HEK293 (cell line): ENCODE results near the gene AMBRA1.

ENCODE experiments used
- CTCF ChIA-PET: fragments of 350-600 bp; formaldehyde crosslinking; extraction: SDS; loops from one replicate; lab custom pipeline; 2021; ENCODE audit warnings: antibody characterized with exemption; lab: Yijun Ruan, JAX
- POLR2A ChIA-PET: fragments of 300-600 bp; formaldehyde crosslinking; extraction: SDS; loops from one replicate; lab custom pipeline; 2020; ENCODE audit warnings: antibody characterized with exemption, inconsistent platforms; lab: Yijun Ruan, JAX
- H3K27ac ChIP-seq: fragments of 200-500 bp; sonication (Bioruptor generic); 2 replicates; pipeline ENCODE4 v1.5.1; 2014; ENCODE audit warnings: low read depth, low read length, control low read depth, inconsistent platforms; ENCODE audit errors: extremely low read depth
- H3K36me3 ChIP-seq, 2 experiments: fragments of 200-500 bp in 1 of 2; sonication (Bioruptor generic) in 1 of 2; 1 replicate in 1 of 2; 2 replicates in 1 of 2; pipeline ENCODE4 v1.5.1; 2014 to 2017; ENCODE audit warnings: inconsistent platforms in 2 of 2, low read length in 2 of 2; ENCODE audit not compliant: control insufficient read depth in 2 of 2, insufficient read depth in 1 of 2
- H3K4me1 ChIP-seq: fragments of 200-500 bp; sonication (Bioruptor generic); 2 replicates; pipeline ENCODE4 v1.5.1; 2014; ENCODE audit warnings: mild to moderate bottlenecking, low read length, inconsistent platforms; ENCODE audit not compliant: control insufficient read depth, insufficient read depth
- H3K4me3 ChIP-seq: 2 replicates; pipeline ENCODE4 v1.5.1; 2011; ENCODE audit warnings: low read depth, mild to moderate bottlenecking, control low read depth, low read length, moderate library complexity
- H3K9me3 ChIP-seq: fragments of 200-500 bp; sonication (Bioruptor generic); 2 replicates; pipeline ENCODE4 v1.5.1; 2014; ENCODE audit warnings: low read depth, low read length, inconsistent platforms; ENCODE audit not compliant: control insufficient read depth, insufficient read depth
- GLIS1 ChIP-seq: fragments of 450-650 bp; formaldehyde crosslinking; IDR thresholded peaks from 2 replicates; pipeline ENCODE4 v1.5.1; 2016; ENCODE audit warnings: missing biosample characterization, missing genetic modification characterization
- MYNN ChIP-seq: fragments of 450-650 bp; formaldehyde crosslinking; IDR thresholded peaks from 2 replicates; pipeline ENCODE4 v1.5.1; 2016; ENCODE audit warnings: missing biosample characterization, missing genetic modification characterization, borderline replicate concordance
- REPIN1 ChIP-seq: fragments of 450-650 bp; formaldehyde crosslinking; IDR thresholded peaks from 2 replicates; pipeline ENCODE4 v1.5.1; 2017; ENCODE audit warnings: missing biosample characterization, missing genetic modification characterization, low read depth
- YY2 ChIP-seq: fragments of 450-650 bp; formaldehyde crosslinking; IDR thresholded peaks from 2 replicates; pipeline ENCODE4 v1.5.1; 2016; ENCODE audit warnings: missing biosample characterization, missing genetic modification characterization
- ZBTB20 ChIP-seq: fragments of 450-650 bp; formaldehyde crosslinking; IDR thresholded peaks from 2 replicates; pipeline ENCODE4 v1.5.1; 2016; ENCODE audit warnings: missing biosample characterization, missing genetic modification characterization
- ZBTB48 ChIP-seq: fragments of 450-650 bp; formaldehyde crosslinking; IDR thresholded peaks from 2 replicates; pipeline ENCODE4 v1.5.1; 2016; ENCODE audit warnings: missing biosample characterization, missing genetic modification characterization
- ZFP69B ChIP-seq: fragments of 450-650 bp; formaldehyde crosslinking; IDR thresholded peaks from 2 replicates; pipeline ENCODE4 v1.5.1; 2016; ENCODE audit warnings: missing biosample characterization, missing genetic modification characterization
- ZNF2 ChIP-seq: fragments of 450-650 bp; formaldehyde crosslinking; IDR thresholded peaks from 2 replicates; pipeline ENCODE4 v1.5.1; 2016; ENCODE audit warnings: missing biosample characterization, missing genetic modification characterization
- ZNF221 ChIP-seq: fragments of 450-650 bp; formaldehyde crosslinking; IDR thresholded peaks from 2 replicates; pipeline ENCODE4 v1.5.1; 2017; ENCODE audit warnings: missing biosample characterization, missing genetic modification characterization, borderline replicate concordance
- ZNF341 ChIP-seq: fragments of 450-650 bp; formaldehyde crosslinking; IDR thresholded peaks from 2 replicates; pipeline ENCODE4; 2016; ENCODE audit warnings: low read depth, missing biosample characterization, missing genetic modification characterization
- ZNF354C ChIP-seq: fragments of 450-650 bp; formaldehyde crosslinking; IDR thresholded peaks from 2 replicates; pipeline ENCODE4 v1.5.1; 2016; ENCODE audit warnings: missing biosample characterization, missing genetic modification characterization, low read depth, borderline replicate concordance
- ZNF416 ChIP-seq: fragments of 450-650 bp; formaldehyde crosslinking; IDR thresholded peaks from 2 replicates; pipeline ENCODE4 v1.5.1; 2016; ENCODE audit warnings: missing biosample characterization, missing genetic modification characterization
- ZNF473 ChIP-seq: fragments of 450-650 bp; formaldehyde crosslinking; IDR thresholded peaks from 2 replicates; pipeline ENCODE4 v1.5.1; 2017; ENCODE audit warnings: missing biosample characterization, missing genetic modification characterization
- ZNF530 ChIP-seq: fragments of 450-650 bp; formaldehyde crosslinking; IDR thresholded peaks from 2 replicates; pipeline ENCODE4 v1.5.1; 2016; ENCODE audit warnings: low read depth, missing biosample characterization, missing genetic modification characterization
- ZNF544 ChIP-seq: fragments of 450-650 bp; formaldehyde crosslinking; IDR thresholded peaks from 2 replicates; pipeline ENCODE4 v1.5.0; 2017; ENCODE audit warnings: missing biosample characterization, missing genetic modification characterization
- ZNF548 ChIP-seq: fragments of 450-650 bp; formaldehyde crosslinking; IDR thresholded peaks from 2 replicates; pipeline ENCODE4 v1.5.1; 2016; ENCODE audit warnings: missing biosample characterization, missing genetic modification characterization
- ZNF626 ChIP-seq: fragments of 450-650 bp; sonication (Bioruptor Pico); formaldehyde crosslinking; IDR thresholded peaks from 2 replicates; pipeline ENCODE4 v1.5.1; 2018; ENCODE audit warnings: missing biosample characterization, missing genetic modification characterization, inconsistent platforms
- ZNF658 ChIP-seq: fragments of 450-650 bp; formaldehyde crosslinking; IDR thresholded peaks from 2 replicates; pipeline ENCODE4; 2016; ENCODE audit warnings: missing biosample characterization, missing genetic modification characterization
- ZNF707 ChIP-seq: fragments of 450-650 bp; formaldehyde crosslinking; IDR thresholded peaks from 2 replicates; pipeline ENCODE4 v1.5.1; 2016; ENCODE audit warnings: missing biosample characterization, missing genetic modification characterization
- ZNF768 ChIP-seq: fragments of 450-650 bp; formaldehyde crosslinking; IDR thresholded peaks from 2 replicates; pipeline ENCODE4 v1.5.1; 2018; ENCODE audit warnings: missing biosample characterization, mild to moderate bottlenecking, missing genetic modification characterization
- ZNF792 ChIP-seq: fragments of 450-650 bp; formaldehyde crosslinking; IDR thresholded peaks from 2 replicates; pipeline ENCODE4 v1.5.1; 2016; ENCODE audit warnings: missing biosample characterization, missing genetic modification characterization
- ZNF843 ChIP-seq: fragments of 450-650 bp; formaldehyde crosslinking; IDR thresholded peaks from 2 replicates; pipeline ENCODE4 v1.5.1; 2016; ENCODE audit warnings: missing biosample characterization, missing genetic modification characterization
- TF ChIP-seq, protein P1 (sequence below): fragments of 450-650 bp; formaldehyde crosslinking; IDR thresholded peaks from 2 replicates; pipeline ENCODE4 v1.5.1; 2016; ENCODE audit warnings: missing biosample characterization, missing genetic modification characterization
- TF ChIP-seq, protein P2 (sequence below): fragments of 450-650 bp; formaldehyde crosslinking; IDR thresholded peaks from 2 replicates; pipeline ENCODE4 v1.5.1; 2016; ENCODE audit warnings: missing biosample characterization, missing genetic modification characterization
- TF ChIP-seq, protein P3 (sequence below): fragments of 450-650 bp; formaldehyde crosslinking; IDR thresholded peaks from 2 replicates; pipeline ENCODE4 v1.5.1; 2016; ENCODE audit warnings: missing biosample characterization, missing genetic modification characterization
- TF ChIP-seq, protein P4 (sequence below): fragments of 450-650 bp; formaldehyde crosslinking; conservative IDR thresholded peaks from 2 replicates; pipeline ENCODE4 v1.5.1; 2016; ENCODE audit warnings: low read depth, missing biosample characterization, missing genetic modification characterization

AMBRA1 gene

DNA sequence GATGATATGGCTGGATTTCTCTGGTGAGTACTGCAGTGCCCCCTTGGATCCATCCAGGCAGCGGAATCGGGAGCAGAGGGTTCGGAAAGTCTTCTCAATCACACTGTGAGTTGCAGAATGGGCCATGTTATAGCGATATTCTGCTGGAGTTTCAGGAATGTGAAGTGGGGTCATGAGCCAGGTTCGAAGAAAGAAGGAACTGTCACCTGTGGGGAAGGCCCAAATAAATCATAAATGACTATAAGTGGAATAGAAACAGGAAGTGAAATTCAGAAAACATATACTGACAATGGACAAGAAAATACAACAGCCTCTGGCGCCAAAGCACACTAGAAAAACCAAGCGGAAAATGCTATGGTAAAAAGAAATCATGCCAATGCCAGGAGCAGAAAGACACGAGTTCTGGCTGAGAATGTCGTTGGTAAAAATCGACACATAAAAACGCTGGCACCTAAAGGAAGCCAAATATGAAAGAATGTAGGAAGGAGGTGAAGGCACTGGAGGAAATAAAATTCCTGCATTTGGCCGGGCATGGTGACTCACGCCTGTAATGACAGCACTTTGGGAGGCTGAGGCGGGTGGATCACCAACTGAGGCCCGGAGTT lies 10.0 kb upstream of the AMBRA1 start:
- H3K9me3 ChIP-seq = no peaks in the 10 kb centered on the region
- TF ChIP-seq ZNF768 (tag by site-specific recombination) (no peak), ZNF843 (tag by site-specific recombination) (no peak), ZNF221 (tag by site-specific recombination) (no peak), ZBTB20 (no peak), ZBTB48 (no peak), ZNF530 (no peak), ZNF341 (tag by site-specific recombination) (no peak), ZNF792 (tag by site-specific recombination) (no peak), ZNF2 (tag by site-specific recombination) (no peak), MYNN (tag by site-specific recombination) (no peak), ZNF548 (tag by site-specific recombination) (no peak), ZFP69B (tag by site-specific recombination) (no peak), GLIS1 (tag by site-specific recombination) (no peak), ZNF626 (tag by site-specific recombination) (no peak), ZNF658 (tag by site-specific recombination) (no peak), REPIN1 (tag by site-specific recombination) (no peak), ZNF544 (tag by site-specific recombination) (no peak)
- TF ChIP-seq, protein P1, sequence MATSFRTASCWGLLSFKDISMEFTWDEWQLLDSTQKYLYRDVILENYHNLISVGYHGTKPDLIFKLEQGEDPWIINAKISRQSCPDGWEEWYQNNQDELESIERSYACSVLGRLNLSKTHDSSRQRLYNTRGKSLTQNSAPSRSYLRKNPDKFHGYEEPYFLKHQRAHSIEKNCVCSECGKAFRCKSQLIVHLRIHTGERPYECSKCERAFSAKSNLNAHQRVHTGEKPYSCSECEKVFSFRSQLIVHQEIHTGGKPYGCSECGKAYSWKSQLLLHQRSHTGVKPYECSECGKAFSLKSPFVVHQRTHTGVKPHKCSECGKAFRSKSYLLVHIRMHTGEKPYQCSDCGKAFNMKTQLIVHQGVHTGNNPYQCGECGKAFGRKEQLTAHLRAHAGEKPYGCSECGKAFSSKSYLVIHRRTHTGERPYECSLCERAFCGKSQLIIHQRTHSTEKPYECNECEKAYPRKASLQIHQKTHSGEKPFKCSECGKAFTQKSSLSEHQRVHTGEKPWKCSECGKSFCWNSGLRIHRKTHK (tag by site-specific recombination) = no peak
- TF ChIP-seq, protein P2, sequence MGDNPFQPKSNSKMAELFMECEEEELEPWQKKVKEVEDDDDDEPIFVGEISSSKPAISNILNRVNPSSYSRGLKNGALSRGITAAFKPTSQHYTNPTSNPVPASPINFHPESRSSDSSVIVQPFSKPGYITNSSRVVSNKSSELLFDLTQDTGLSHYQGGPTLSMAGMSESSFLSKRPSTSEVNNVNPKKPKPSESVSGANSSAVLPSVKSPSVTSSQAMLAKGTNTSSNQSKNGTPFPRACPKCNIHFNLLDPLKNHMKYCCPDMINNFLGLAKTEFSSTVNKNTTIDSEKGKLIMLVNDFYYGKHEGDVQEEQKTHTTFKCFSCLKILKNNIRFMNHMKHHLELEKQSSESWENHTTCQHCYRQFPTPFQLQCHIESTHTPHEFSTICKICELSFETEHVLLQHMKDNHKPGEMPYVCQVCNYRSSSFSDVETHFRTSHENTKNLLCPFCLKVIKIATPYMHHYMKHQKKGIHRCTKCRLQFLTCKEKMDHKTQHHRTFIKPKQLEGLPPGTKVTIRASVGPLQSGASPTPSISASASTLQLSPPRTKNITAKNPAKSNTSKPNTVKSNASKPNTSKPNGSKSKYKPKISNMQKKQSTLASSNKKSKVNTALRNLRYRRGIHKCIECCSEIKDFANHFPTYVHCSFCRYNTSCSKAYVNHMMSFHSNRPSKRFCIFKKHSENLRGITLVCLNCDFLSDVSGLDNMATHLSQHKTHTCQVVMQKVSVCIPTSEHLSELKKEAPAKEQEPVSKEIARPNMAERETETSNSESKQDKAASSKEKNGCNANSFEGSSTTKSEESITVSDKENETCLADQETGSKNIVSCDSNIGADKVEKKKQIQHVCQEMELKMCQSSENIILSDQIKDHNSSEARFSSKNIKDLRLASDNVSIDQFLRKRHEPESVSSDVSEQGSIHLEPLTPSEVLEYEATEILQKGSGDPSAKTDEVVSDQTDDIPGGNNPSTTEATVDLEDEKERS (tag by site-specific recombination) = no peak
- POLR2A ChIA-PET = interaction anchor here (0.6 kb wide), 1 partner anchor 9 kb away, joined by 7 read pairs; no protein-coding TSS in a partner anchor
- no peaks in the 10 kb centered on the region for H3K4me1 ChIP-seq
- peaks cover 0 to 6% of the 10 kb centered on the region in 2 experiments; a peak in 1 of 3 replicates for H3K36me3 ChIP-seq
- no peak overlapping the region for H3K27ac ChIP-seq
- CTCF ChIA-PET = no interaction called here
- H3K4me3 ChIP-seq = no peak overlapping the region

DNA sequence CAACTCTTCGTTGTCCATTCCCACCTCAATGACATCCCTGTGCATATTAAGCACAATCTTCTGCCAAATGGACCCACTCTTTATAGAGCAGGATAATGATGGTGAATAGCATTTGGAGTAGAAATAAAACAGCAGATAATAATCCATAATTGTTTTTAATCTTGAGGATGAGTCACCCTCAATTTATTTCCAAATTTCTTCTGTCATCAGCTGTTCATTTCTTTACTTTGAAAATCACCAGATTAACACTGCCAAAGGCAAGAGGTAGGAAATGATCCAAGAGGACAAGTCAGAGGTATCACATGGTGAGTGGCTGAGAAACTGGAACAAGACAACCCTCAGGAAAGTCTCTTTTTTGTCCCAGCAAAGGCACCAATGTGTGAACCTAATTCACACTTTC lies 7.3 kb upstream of the AMBRA1 start:
- Histone ChIP-seq H3K4me1 (no peaks in the 10 kb centered on the region), H3K27ac (no peak overlapping the region), H3K36me3 (peaks cover 0 to 6% of the 10 kb centered on the region in 2 experiments; a peak in 1 of 3 replicates), H3K4me3 (no peak overlapping the region), H3K9me3 (no peaks in the 10 kb centered on the region)
- ChIA-PET POLR2A (no interaction called here), CTCF (interaction anchor here (0.5 to 1.5 kb wide), 3 partner anchors 9 to 206 kb away, joined by 3 to 4 read pairs (median 4); no protein-coding TSS in a partner anchor)
- TF ChIP-seq ZNF473 (tag by site-specific recombination) = no peak
- TF ChIP-seq ZNF707 = no peak
- TF ChIP-seq, protein P3, sequence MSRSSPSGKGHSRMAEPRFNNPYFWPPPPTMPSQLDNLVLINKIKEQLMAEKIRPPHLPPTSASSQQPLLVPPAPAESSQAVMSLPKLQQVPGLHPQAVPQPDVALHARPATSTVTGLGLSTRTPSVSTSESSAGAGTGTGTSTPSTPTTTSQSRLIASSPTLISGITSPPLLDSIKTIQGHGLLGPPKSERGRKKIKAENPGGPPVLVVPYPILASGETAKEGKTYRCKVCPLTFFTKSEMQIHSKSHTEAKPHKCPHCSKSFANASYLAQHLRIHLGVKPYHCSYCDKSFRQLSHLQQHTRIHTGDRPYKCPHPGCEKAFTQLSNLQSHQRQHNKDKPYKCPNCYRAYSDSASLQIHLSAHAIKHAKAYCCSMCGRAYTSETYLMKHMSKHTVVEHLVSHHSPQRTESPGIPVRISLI = no peak
- TF ChIP-seq YY2 (tag by site-specific recombination) = no peak
- TF ChIP-seq, protein P4, sequence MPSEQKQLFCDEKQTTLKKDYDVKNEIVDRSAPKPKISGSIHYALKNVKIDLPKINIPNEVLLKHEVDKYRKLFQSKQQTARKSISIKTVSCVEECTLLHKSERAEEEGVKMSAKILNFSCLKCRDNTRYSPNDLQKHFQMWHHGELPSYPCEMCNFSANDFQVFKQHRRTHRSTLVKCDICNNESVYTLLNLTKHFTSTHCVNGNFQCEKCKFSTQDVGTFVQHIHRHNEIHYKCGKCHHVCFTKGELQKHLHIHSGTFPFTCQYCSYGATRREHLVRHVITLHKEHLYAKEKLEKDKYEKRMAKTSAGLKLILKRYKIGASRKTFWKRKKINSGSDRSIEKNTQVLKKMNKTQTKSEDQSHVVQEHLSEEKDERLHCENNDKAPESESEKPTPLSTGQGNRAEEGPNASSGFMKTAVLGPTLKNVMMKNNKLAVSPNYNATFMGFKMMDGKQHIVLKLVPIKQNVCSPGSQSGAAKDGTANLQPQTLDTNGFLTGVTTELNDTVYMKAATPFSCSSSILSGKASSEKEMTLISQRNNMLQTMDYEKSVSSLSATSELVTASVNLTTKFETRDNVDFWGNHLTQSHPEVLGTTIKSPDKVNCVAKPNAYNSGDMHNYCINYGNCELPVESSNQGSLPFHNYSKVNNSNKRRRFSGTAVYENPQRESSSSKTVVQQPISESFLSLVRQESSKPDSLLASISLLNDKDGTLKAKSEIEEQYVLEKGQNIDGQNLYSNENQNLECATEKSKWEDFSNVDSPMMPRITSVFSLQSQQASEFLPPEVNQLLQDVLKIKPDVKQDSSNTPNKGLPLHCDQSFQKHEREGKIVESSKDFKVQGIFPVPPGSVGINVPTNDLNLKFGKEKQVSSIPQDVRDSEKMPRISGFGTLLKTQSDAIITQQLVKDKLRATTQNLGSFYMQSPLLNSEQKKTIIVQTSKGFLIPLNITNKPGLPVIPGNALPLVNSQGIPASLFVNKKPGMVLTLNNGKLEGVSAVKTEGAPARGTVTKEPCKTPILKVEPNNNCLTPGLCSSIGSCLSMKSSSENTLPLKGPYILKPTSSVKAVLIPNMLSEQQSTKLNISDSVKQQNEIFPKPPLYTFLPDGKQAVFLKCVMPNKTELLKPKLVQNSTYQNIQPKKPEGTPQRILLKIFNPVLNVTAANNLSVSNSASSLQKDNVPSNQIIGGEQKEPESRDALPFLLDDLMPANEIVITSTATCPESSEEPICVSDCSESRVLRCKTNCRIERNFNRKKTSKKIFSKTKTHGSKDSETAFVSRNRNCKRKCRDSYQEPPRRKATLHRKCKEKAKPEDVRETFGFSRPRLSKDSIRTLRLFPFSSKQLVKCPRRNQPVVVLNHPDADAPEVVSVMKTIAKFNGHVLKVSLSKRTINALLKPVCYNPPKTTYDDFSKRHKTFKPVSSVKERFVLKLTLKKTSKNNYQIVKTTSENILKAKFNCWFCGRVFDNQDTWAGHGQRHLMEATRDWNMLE (tag by site-specific recombination) = no peak
- TF ChIP-seq ZNF354C = no peak
- TF ChIP-seq ZNF341 (tag by site-specific recombination) = no peak
- no peak for TF ChIP-seq ZNF416 (tag by site-specific recombination)
